K562 (cell line): ENCODE data around the gene FLCN. TPM values are rescaled to one million over a fixed set of nuclear protein-coding genes. Genes with fewer than 3 reads are reported as not detected.
A peak's percentile ranks its signal among the peaks of the same experiment; 100 is the strongest.

Experiments
- ATAC-seq: fragments of 200-7000 bp; cut with Tn5 transposase; 3 replicates; pipeline ENCODE4 v1.9.1; 2020; ENCODE audit warnings: moderate library complexity
- BruUV-seq: library from RNA; stranded (reverse); fragments of 400-500 nt; replicated peaks from 2 replicates; lab custom pipeline; 2021; lab: Mats Ljungman, UMichigan
- CTCF ChIA-PET: fragments of 300-600 bp; formaldehyde crosslinking; extraction: SDS; loops from one replicate; lab custom pipeline; 2021; ENCODE audit warnings: low intra/inter-chr PET ratio; lab: Yijun Ruan, JAX
- POLR2A ChIA-PET: fragments of 300-600, 350-650 bp; sonication (Branson Sonifier 250); formaldehyde crosslinking; extraction: SDS; loops from one replicate; lab custom pipeline; 2021; ENCODE audit warnings: antibody characterized with exemption, inconsistent platforms; lab: Yijun Ruan, JAX
- DNase-seq, 4 experiments: peaks; one replicate each; pipeline versions ENCODE4 v3.0.0 to v3.0.0-alpha.2; 2011 to 2018; ENCODE audit warnings: low spot score in 3 of 4, mixed read lengths in 3 of 4; ENCODE audit errors: extremely low read depth in 1 of 4
- FAIRE-seq: peaks from 2 replicates; lab custom pipeline; 2011; peaks lifted over from hg19 to GRCh38; lab: Jason Lieb, UNC
- H2AFZ ChIP-seq: 2 replicates; pipeline ENCODE4 v1.6.0; 2011; ENCODE audit warnings: low read depth, low read length, control low read depth, inconsistent platforms
- H3K27ac ChIP-seq: fragments of 200-600 bp; 3 replicates; pipeline ENCODE4 v1.8.0; 2011; ENCODE audit warnings: low read depth, mild to moderate bottlenecking, control low read depth, inconsistent platforms, low read length, moderate library complexity, mixed read lengths; ENCODE audit errors: extremely low read depth
- H3K27me3 ChIP-seq, 2 experiments: fragments of 300-600 bp in 1 of 2; 2 replicates in 1 of 2; 3 replicates in 1 of 2; pipeline versions ENCODE4 v1.6.0 to v1.8.0; 2011; ENCODE audit warnings: inconsistent platforms in 2 of 2, low read length in 2 of 2, mild to moderate bottlenecking in 1 of 2, mixed read lengths in 1 of 2, moderate library complexity in 1 of 2; ENCODE audit not compliant: control insufficient read depth in 2 of 2, insufficient read depth in 2 of 2
- H3K36me3 ChIP-seq: fragments of 300-600 bp; 3 replicates; pipeline ENCODE4 v1.8.0; 2011; ENCODE audit warnings: mild to moderate bottlenecking, low read length, inconsistent platforms; ENCODE audit not compliant: control insufficient read depth, insufficient read depth
- H3K4me1 ChIP-seq, 2 experiments: fragments of 200-600 bp in 1 of 2; replicated peaks in 1 of 2; 2 replicates in 1 of 2; 3 replicates in 1 of 2; pipeline versions ENCODE4 v1.5.1 to v1.8.0; 2011; ENCODE audit warnings: inconsistent platforms in 2 of 2, low read length in 2 of 2, mild to moderate bottlenecking in 1 of 2, mixed read lengths in 1 of 2, moderate library complexity in 1 of 2; ENCODE audit not compliant: control insufficient read depth in 2 of 2, insufficient read depth in 2 of 2
- H3K4me2 ChIP-seq: 2 replicates; pipeline ENCODE4 v1.6.1; 2011; ENCODE audit warnings: low read length, control low read depth, inconsistent platforms, mixed read lengths; ENCODE audit not compliant: insufficient read depth
- H3K4me3 ChIP-seq: fragments of 200-600 bp; sonication (generic), shearing (Covaris generic); 2 replicates; pipeline ENCODE4 v1.5.1; 2016; ENCODE audit warnings: control low read depth, inconsistent platforms
- H3K79me2 ChIP-seq: fragments of 200-600 bp; 3 replicates; pipeline ENCODE4 v1.8.0; 2011; ENCODE audit warnings: low read length, inconsistent platforms; ENCODE audit not compliant: control insufficient read depth, insufficient read depth
- H3K9ac ChIP-seq, 2 experiments: 2 replicates each; pipeline versions ENCODE4 v1.6.0 to v1.6.1; 2011; ENCODE audit warnings: low read depth in 2 of 2, low read length in 2 of 2, control low read depth in 1 of 2, inconsistent platforms in 1 of 2, mild to moderate bottlenecking in 1 of 2, mixed read lengths in 1 of 2; ENCODE audit not compliant: insufficient read depth in 1 of 2
- H3K9me1 ChIP-seq: one replicate; pipeline ENCODE4 v1.6.0; 2011; ENCODE audit warnings: inconsistent platforms, mild to moderate bottlenecking, low read length, moderate library complexity; ENCODE audit not compliant: control insufficient read depth, insufficient read depth
- H3K9me3 ChIP-seq: replicated peaks from 2 replicates; pipeline ENCODE4 v1.5.1; 2011; ENCODE audit warnings: low read depth, low read length, inconsistent platforms; ENCODE audit not compliant: control insufficient read depth, insufficient read depth
- H4K20me1 ChIP-seq: replicated peaks from 2 replicates; pipeline ENCODE4 v1.6.1; 2011; ENCODE audit warnings: low read length, inconsistent platforms, mixed read lengths; ENCODE audit not compliant: control insufficient read depth, insufficient read depth
- CREBBP ChIP-seq: IDR thresholded peaks from one replicate; pipeline ENCODE4 v1.6.1; 2012; ENCODE audit warnings: low read depth, mild to moderate bottlenecking, control low read depth, inconsistent platforms, low read length
- PCBP2 ChIP-seq: fragments of 200-400 bp; formaldehyde crosslinking; IDR thresholded peaks from 2 replicates; pipeline ENCODE4 v1.6.1; 2018; ENCODE audit warnings: low read length, low read depth, mild to moderate bottlenecking, moderate library complexity; ENCODE audit not compliant: poor library complexity, severe bottlenecking
- STAT5B ChIP-seq: fragments of 250-450 bp; sonication (Bioruptor Pico); IDR thresholded peaks from 2 replicates; pipeline ENCODE4 v1.8.0; 2021; ENCODE audit warnings: mild to moderate bottlenecking, inconsistent platforms
- ZNF408 ChIP-seq: fragments of 250-450 bp; sonication (Bioruptor Pico); IDR thresholded peaks from 2 replicates; pipeline ENCODE4 v1.4.0; 2020; ENCODE audit warnings: low read depth, mild to moderate bottlenecking, moderate library complexity
- WGBS: fragments of 100-300 bp; shearing (Covaris generic); methylation state at CpG from one replicate; pipeline ENCODE4 v1.1.6; 2016; ENCODE audit warnings: low coverage, mixed read lengths; ENCODE audit not compliant: insufficient coverage; ENCODE audit errors: missing lambda C conversion rate; 5-methylcytosine and 5-hydroxymethylcytosine counted together
- in situ Hi-C: fragments of 300-500 bp; cut with MboI; formaldehyde crosslinking; loops from 4 replicates; pipeline ENCODE4 v1.15.0; 2018; ENCODE audit warnings: inconsistent platforms, mixed read lengths
- intact Hi-C: fragments of 100-400 bp; cut with micrococcal nuclease; formaldehyde crosslinking; loops from 2 replicates; pipeline ENCODE4 v1.14.2; 2022
- polyA plus RNA-seq, 8 experiments: library from polyadenylated mRNA; depleted of rRNA in 4 of 8; stranded (reverse) in 5 of 8; unstranded in 3 of 8; fragments of >200 nt; fragmentation: Nextera tagmentation in 2 of 8; fragmentation: Illumina TruSeq in 1 of 8; extraction: Ambion mirVana in 2 of 8; extraction: Trizol in 1 of 8; gene quantifications; 2 replicates each; pipeline versions ENCODE4 v1.2.1 to v1.2.3, GENCODE V29; 2011 to 2014; ENCODE audit warnings: inconsistent platforms in 1 of 8, missing spikeins in 1 of 8
- total RNA-seq, 7 experiments: library from RNA; depleted of rRNA in 6 of 7; stranded (reverse); fragments of >200 nt in 6 of 7; fragmentation: Illumina TruSeq in 2 of 7; extraction: Trizol in 2 of 7; gene quantifications; 2 replicates each; pipeline versions ENCODE4 v1.2.1 to v1.2.3, GENCODE V29; 2011 to 2021; ENCODE audit warnings: low replicate concordance in 1 of 7
- TF ChIP-seq, protein P1 (sequence below), 3 experiments: fragments of 200-800 bp in 1 of 3; fragments of 250-450 bp in 1 of 3; fragments of 450-650 bp in 1 of 3; sonication (Bioruptor Pico) in 1 of 3; sonication (Bioruptor generic) in 1 of 3; formaldehyde crosslinking in 1 of 3; IDR thresholded peaks; 2 replicates each; pipeline versions ENCODE4 v1.6.1 to v1.8.0; 2016 to 2022; ENCODE audit warnings: mild to moderate bottlenecking in 2 of 3, missing genetic modification characterization in 2 of 3, missing compliant biosample characterization in 1 of 3, moderate library complexity in 1 of 3

FLCN gene
- total and polyA plus RNA-seq, 9 of the 15 experiments (the other 6 are each of a cell fraction or from before 2014, with no cell fraction given) = 1.6 to 33.5 (median 10.9) TPM

DNA sequence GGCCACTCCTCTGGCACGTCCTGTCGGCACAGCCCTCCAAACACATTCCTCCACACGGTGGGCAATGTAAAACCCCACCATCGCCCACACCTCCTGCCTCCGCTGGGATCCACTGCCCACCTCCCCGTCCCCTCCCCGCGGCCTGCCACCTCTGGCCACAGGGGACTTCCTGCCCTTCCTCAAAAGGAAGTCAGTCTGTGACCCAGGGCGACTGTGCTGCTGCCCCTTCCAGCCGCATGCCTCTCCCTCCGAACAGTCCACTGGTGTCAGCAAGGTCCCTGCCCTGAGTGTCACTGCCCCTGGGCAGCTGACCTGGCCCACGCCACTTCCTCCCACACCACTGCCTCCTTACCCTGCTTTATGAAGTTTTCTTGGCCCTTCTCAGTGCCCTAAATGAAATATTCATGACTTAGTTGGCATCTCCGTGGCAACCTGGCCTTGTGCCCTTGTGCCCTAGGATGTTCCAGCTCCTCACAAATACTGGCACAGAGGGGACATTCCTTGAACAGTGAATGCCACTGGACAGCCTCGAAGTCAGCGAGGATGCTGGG is 32.9 kb downstream of the FLCN start (continued):
- TF ChIP-seq, protein P1, sequence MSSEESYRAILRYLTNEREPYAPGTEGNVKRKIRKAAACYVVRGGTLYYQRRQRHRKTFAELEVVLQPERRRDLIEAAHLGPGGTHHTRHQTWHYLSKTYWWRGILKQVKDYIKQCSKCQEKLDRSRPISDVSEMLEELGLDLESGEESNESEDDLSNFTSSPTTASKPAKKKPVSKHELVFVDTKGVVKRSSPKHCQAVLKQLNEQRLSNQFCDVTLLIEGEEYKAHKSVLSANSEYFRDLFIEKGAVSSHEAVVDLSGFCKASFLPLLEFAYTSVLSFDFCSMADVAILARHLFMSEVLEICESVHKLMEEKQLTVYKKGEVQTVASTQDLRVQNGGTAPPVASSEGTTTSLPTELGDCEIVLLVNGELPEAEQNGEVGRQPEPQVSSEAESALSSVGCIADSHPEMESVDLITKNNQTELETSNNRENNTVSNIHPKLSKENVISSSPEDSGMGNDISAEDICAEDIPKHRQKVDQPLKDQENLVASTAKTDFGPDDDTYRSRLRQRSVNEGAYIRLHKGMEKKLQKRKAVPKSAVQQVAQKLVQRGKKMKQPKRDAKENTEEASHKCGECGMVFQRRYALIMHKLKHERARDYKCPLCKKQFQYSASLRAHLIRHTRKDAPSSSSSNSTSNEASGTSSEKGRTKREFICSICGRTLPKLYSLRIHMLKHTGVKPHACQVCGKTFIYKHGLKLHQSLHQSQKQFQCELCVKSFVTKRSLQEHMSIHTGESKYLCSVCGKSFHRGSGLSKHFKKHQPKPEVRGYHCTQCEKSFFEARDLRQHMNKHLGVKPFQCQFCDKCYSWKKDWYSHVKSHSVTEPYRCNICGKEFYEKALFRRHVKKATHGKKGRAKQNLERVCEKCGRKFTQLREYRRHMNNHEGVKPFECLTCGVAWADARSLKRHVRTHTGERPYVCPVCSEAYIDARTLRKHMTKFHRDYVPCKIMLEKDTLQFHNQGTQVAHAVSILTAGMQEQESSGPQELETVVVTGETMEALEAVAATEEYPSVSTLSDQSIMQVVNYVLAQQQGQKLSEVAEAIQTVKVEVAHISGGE (CRISPR knock-in tag; IDR thresholded peaks at IDR 0.05) = no peak
- no peak for TF ChIP-seq CREBBP
- no peak for TF ChIP-seq ZNF408 (CRISPR knock-in tag)

DNA sequence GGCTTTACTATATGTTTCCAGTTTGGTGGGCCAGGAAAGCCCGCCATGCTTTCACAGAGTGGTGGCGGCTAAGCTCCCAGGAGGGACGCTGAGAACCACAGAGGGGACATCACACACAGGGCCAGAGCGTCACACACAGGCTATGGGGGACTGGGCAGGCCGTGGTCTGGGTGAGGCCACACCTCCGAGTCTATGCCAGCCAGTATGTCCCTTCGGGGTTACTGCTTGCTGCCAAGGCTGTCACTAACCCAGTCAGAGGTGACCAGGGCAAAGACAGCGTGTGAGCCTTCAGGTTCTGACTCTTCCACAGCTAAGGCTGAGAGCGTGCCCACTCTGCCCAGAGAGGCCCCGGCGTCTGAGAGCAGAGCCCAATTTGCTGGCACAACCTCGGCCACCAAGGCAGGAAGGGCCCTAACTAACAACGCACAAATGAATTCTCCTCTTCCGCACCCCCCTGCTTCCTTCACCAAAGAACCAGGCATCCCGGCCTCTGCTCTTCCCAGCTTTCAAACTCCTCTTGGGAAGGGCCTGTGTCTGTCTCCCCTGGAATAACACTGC is 33.7 kb downstream of the FLCN start:
- BruUV-seq = no TSS peak
- no peak for ATAC-seq
- no peaks in the 10 kb centered on the region for H4K20me1 ChIP-seq
- no peak for TF ChIP-seq PCBP2
- TF ChIP-seq STAT5B = no peak
- peak overlapping the region in 1 of 2 experiments; percentile 80; a peak in 2 of 4 replicates for H3K9ac ChIP-seq
- no peak overlapping the region for H3K27ac ChIP-seq
- no peaks in the 10 kb centered on the region for H3K9me1 ChIP-seq
- in situ Hi-C loops = no loop called here
- intact Hi-C loops = no loop called here
- H3K4me2 ChIP-seq = peak overlapping the region; percentile 84; the same call in 1 of the 2 replicates
- H3K9me3 ChIP-seq = no peaks in the 10 kb centered on the region
- FAIRE-seq = no peak
- no peak overlapping the region for H3K4me3 ChIP-seq
- H3K36me3 ChIP-seq = peaks cover 48% of the 10 kb centered on the region; the same call in 2 of the 3 replicates
- H3K4me1 ChIP-seq = peaks cover 10 to 39% of the 10 kb centered on the region in 2 experiments; a peak in 4 of 5 replicates
- no peak for DNase-seq
- H3K79me2 ChIP-seq = peaks cover 47% of the 10 kb centered on the region
- no peak overlapping the region for H2AFZ ChIP-seq
- ChIA-PET CTCF (no interaction called here), POLR2A (no interaction called here)
- 98% methylated on average over 8 of the region's 15 CpGs for WGBS
- no peaks in the 10 kb centered on the region for H3K27me3 ChIP-seq
